Breast epithelium (tissue), 3 donors: ENCODE results near the gene GLIS1.

Experiments used
- CTCF ChIP-seq, 3 donors: fragments of 450-650 bp; IDR thresholded peaks; one replicate each; pipeline ENCODE4 v1.5.1; 2016 to 2017; ENCODE audit warnings: antibody characterized with exemption in 3 of 3, mild to moderate bottlenecking in 3 of 3, moderate library complexity in 3 of 3
- POLR2A ChIP-seq: fragments of 450-650 bp; IDR thresholded peaks from one replicate; pipeline ENCODE4 v1.6.1; 2016; ENCODE audit warnings: antibody characterized with exemption, mild to moderate bottlenecking, moderate library complexity

GRCh38 chr1:53642215-53642555 is 96.8 kb downstream of the GLIS1 start:
- no peak for TF ChIP-seq POLR2A
- no peak for TF ChIP-seq CTCF (IDR thresholded peaks at IDR 0.05)
